Lower lobe of right lung (tissue), 2 donors: ENCODE results near the gene SPSB4. TPM values are rescaled to one million over a fixed set of nuclear protein-coding genes. Genes with fewer than 3 reads are reported as not detected.

ENCODE experiments used
- ATAC-seq, 2 donors: fragments of 200-7000 bp; cut with Tn5 transposase; one replicate each; pipeline ENCODE4 v1.9.1; 2020 to 2022; ENCODE audit warnings: mild to moderate bottlenecking in 2 of 2, moderate library complexity in 2 of 2
- DNase-seq: peaks from one replicate; pipeline ENCODE4 v3.0.0-alpha.2; 2020
- H3K27ac ChIP-seq: fragments of 200-600 bp; one replicate; pipeline ENCODE4 v1.8.0; 2022
- H3K27me3 ChIP-seq: fragments of 200-600 bp; one replicate; pipeline ENCODE4 v1.8.0; 2022; ENCODE audit warnings: low read depth
- H3K36me3 ChIP-seq: fragments of 200-600 bp; one replicate; pipeline ENCODE4 v1.8.0; 2022; ENCODE audit warnings: mild to moderate bottlenecking
- H3K4me1 ChIP-seq: fragments of 200-600 bp; one replicate; pipeline ENCODE4 v1.8.0; 2022
- H3K4me3 ChIP-seq: fragments of 200-600 bp; one replicate; pipeline ENCODE4 v1.8.0; 2022; ENCODE audit warnings: mild to moderate bottlenecking
- H3K9me3 ChIP-seq: fragments of 200-600 bp; one replicate; pipeline ENCODE4 v1.8.0; 2022
- intact Hi-C: fragments of 100-400 bp; cut with DNase I; formaldehyde crosslinking; loops from one replicate; pipeline ENCODE4 v1.11.0; 2022
- total RNA-seq: library from RNA; stranded (reverse); fragmentation: NEBNext Ultra II Directional; extraction: Animal tissue kit (Norgen Biotek cat#: 25700); gene quantifications from one replicate; pipeline ENCODE4 v1.2.1, GENCODE V29; 2021
- TF ChIP-seq, protein P1 (sequence below): fragments of 200-600 bp; IDR thresholded peaks from one replicate; pipeline ENCODE4 v1.8.0; 2022; ENCODE audit warnings: antibody characterized with exemption, mild to moderate bottlenecking
- donor health status: DM: no; HTN: yes; CAD: no; lungs with severe emphysema.

The SPSB4 gene
- total RNA-seq, 1 donor from 2014 or later: 0.80 TPM

DNA sequence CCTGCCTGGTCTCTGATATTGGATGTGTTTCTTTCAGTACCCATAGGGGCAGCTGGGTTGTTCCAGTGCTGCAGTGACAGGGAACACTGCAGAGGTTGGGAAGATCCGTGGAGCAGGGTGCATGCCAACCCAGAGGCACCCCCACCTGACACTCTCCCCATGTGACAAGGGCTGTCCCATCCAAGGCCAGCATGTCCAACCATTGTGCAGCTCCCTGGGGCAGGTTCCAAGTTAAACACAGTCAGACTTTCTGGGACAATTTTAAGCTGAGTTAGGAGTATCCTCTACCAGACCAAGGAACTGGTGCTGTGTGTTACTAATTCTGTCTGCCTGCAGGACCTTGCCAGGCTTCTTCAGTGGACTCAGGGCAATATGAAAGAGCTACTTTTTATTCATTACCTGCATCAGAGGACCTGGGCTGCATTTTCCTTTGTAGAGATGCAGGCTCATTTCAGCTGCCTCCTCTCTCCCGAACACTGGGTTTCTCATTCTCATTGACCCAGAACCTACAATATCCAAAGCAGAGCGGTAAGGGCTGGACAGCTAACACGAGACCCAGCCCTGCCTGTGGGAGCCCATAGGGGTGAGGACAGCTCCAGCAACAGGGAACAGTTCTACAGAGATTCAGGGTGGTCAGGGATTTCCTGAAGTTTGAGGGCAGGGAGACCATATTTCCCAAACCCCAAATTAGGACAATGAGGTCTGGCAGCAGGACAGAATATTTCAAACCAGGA, 72.7 kb downstream of the SPSB4 start:
- Histone ChIP-seq H3K27me3 (no peaks in the 10 kb centered on the region), H3K4me1 (no peaks in the 10 kb centered on the region), H3K9me3 (no peaks in the 10 kb centered on the region), H3K27ac (no peak overlapping the region), H3K36me3 (no peaks in the 10 kb centered on the region), H3K4me3 (no peak overlapping the region)
- TF ChIP-seq, protein P1, sequence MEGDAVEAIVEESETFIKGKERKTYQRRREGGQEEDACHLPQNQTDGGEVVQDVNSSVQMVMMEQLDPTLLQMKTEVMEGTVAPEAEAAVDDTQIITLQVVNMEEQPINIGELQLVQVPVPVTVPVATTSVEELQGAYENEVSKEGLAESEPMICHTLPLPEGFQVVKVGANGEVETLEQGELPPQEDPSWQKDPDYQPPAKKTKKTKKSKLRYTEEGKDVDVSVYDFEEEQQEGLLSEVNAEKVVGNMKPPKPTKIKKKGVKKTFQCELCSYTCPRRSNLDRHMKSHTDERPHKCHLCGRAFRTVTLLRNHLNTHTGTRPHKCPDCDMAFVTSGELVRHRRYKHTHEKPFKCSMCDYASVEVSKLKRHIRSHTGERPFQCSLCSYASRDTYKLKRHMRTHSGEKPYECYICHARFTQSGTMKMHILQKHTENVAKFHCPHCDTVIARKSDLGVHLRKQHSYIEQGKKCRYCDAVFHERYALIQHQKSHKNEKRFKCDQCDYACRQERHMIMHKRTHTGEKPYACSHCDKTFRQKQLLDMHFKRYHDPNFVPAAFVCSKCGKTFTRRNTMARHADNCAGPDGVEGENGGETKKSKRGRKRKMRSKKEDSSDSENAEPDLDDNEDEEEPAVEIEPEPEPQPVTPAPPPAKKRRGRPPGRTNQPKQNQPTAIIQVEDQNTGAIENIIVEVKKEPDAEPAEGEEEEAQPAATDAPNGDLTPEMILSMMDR: no peak
- intact Hi-C loops: no loop called here
- ATAC-seq (no peak), DNase-seq (no peak)

DNA sequence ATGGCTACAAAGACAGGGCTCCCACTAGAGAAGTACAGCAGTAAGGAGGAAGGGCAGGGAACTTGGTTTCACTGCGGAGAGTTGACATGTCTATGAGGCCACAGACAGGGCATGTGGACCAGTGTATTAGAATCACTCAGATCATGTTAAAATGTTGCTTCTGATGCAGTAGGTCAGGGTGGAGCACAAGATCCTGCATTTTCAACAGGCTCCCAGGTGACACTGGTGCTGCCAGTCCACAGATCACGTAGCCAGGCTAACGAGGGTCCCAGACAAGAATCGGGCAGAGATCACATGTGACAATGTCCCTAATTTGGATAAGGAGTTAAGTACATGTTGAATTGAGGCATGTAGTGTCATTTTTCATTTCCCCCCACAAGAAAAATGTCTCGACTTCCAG, 73.6 kb downstream of the SPSB4 start:
- Histone ChIP-seq H3K9me3 (no peaks in the 10 kb centered on the region), H3K4me3 (no peak overlapping the region), H3K4me1 (no peaks in the 10 kb centered on the region), H3K27ac (no peak overlapping the region), H3K36me3 (no peaks in the 10 kb centered on the region), H3K27me3 (no peaks in the 10 kb centered on the region)
- TF ChIP-seq, protein P1: no peak
- DNase-seq (no peak), ATAC-seq (no peak)
- intact Hi-C loops: no loop called here

DNA sequence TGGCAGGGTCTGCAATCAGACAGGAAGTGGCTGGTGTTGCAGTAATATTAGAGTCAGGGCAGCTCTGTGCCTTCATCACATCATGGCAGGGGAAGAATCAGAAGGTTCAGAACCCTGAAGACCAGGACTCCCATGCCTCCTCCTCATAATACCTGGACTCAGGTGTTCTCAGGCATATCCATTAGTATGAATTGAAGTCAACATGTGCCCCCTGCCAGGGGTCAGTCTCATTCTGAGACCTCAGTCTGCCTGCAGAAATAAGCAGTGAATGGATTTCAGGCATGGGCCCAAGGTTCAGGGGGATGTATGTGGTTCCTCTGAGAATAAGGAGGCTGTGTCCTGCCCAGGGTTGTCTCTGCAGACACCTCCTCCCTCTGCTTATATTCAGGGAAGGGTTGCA, 74.2 kb downstream of the SPSB4 start:
- H3K4me3 ChIP-seq: no peak overlapping the region
- intact Hi-C loops: no loop called here
- H3K9me3 ChIP-seq: no peaks in the 10 kb centered on the region
- H3K27ac ChIP-seq: no peak overlapping the region
- ATAC-seq (no peak), DNase-seq (no peak)
- TF ChIP-seq, protein P1: no peak
- H3K36me3 ChIP-seq: no peaks in the 10 kb centered on the region
- no peaks in the 10 kb centered on the region for H3K27me3 ChIP-seq
- no peaks in the 10 kb centered on the region for H3K4me1 ChIP-seq

DNA sequence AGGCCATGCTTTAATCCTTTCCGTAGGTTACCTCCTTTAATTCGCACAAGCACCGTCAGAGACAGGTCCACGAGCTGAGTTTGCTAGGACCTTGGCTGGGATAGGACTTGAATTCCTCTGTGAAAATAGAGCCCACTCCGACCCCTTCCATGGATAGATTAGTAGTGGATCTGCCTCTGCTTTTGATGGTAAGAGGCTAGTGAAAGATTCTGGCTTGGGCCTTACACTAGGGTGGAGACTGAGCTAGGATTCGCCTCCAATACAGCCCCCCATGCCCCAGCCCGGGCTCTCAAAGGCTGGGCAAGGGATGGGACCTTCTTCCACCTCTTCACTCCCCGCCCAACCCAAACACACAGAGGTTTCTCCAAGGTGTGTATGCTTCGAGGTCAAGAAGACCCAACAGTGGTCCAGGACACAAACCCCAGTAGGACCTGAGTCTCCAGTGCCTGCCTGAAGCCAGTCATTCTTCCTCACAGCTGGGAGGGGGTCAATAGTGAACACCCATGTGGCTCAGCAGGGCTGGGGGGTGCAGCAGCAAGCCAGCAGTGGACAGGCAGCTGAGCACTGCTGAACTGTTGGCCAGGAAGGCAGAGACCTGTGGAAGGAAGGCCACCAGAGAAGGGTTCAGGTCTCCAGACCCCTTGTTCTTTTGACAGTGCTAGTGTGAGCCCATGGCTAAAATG, 75.7 kb downstream of the SPSB4 start:
- Histone ChIP-seq H3K36me3 (no peaks in the 10 kb centered on the region), H3K27ac (no peak overlapping the region), H3K27me3 (no peaks in the 10 kb centered on the region), H3K4me1 (no peaks in the 10 kb centered on the region), H3K9me3 (no peaks in the 10 kb centered on the region), H3K4me3 (no peak overlapping the region)
- DNase-seq: no peak
- intact Hi-C loops: no loop called here
- no peak for ATAC-seq
- TF ChIP-seq, protein P1: no peak

DNA sequence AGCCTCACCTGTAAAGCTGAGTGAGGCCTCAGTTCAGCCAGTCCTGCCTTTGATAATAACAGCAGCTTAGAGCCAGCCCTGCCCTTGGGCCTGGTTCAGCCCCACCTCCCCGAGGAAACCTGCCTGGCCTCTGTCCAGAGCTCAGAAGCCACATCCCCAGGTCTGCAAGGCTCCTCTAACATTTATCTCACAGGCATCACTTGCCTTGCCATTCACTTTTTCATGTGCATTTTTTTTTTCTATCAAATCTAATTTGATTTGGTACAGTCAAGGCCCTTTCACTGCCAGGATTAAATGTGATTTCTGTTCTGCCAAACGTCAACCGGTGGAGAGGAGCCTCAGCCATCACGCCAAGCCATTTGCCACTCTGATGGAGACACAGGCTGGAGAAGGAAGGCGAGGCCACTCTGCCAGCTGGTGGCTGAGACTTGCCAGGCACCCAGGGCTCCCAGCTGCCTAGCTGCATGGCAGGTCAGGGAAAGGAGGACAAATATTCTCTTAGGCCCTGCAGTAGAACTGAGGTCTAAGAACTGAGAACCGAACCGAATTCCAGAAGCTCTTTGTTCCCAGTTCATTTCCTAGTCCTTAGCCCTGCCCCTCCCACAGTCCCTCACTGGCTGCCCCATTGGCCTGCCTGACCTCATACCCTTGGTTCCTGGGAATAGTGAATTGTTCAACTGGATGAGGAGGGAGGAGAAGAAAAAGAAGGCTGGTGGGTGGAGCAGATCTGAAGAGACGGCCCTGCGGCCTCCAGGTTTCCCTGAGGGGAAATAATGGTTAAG, 76.4 kb downstream of the SPSB4 start:
- ATAC-seq: no peak
- H3K36me3 ChIP-seq: no peaks in the 10 kb centered on the region
- DNase-seq: no peak
- no peak overlapping the region for H3K4me3 ChIP-seq
- no peaks in the 10 kb centered on the region for H3K4me1 ChIP-seq
- TF ChIP-seq, protein P1: no peak
- H3K27me3 ChIP-seq: no peaks in the 10 kb centered on the region
- no peak overlapping the region for H3K27ac ChIP-seq
- intact Hi-C loops: no loop called here
- H3K9me3 ChIP-seq: no peaks in the 10 kb centered on the region
